H1 (cell line): ENCODE results near the gene NGEF. TPM values are rescaled to one million over a fixed set of nuclear protein-coding genes. Genes with fewer than 3 reads are reported as not detected.

Experiments
- CTCF ChIA-PET: fragments of 300-600 bp; sonication (Branson Sonifier 250); formaldehyde crosslinking; loops from one replicate; lab custom pipeline; 2021; ENCODE audit not compliant: partially characterized antibody; lab: Charles Lee
- POLR2A ChIA-PET: fragments of 300-600 bp; sonication (Branson Sonifier 250); formaldehyde crosslinking; loops from one replicate; lab custom pipeline; 2021; ENCODE audit warnings: inconsistent platforms; ENCODE audit not compliant: partially characterized antibody; lab: Charles Lee
- DNase-seq, 2 experiments: peaks; one replicate each; pipeline versions ENCODE4 v3.0.0 to v3.0.0-alpha.2; 2010 to 2022; ENCODE audit warnings: low spot score in 2 of 2, low read depth in 1 of 2, mixed read lengths in 1 of 2
- FAIRE-seq: peaks from 2 replicates; lab custom pipeline; 2011; peaks lifted over from hg19 to GRCh38; lab: Jason Lieb, UNC
- H2AFZ ChIP-seq: 2 replicates; pipeline ENCODE4 v1.8.1; 2012; ENCODE audit warnings: low read length, inconsistent platforms
- H2AK5ac ChIP-seq: 2 replicates; pipeline ENCODE4 v1.6.1; 2013; ENCODE audit warnings: low read depth, low read length
- H2BK120ac ChIP-seq: replicated peaks from 2 replicates; pipeline ENCODE3; 2013; ENCODE audit warnings: low read depth, low read length, inconsistent platforms
- H2BK12ac ChIP-seq: 2 replicates; pipeline ENCODE4 v1.6.1; 2013; ENCODE audit warnings: low read depth, low read length
- H2BK15ac ChIP-seq: 2 replicates; pipeline ENCODE4 v1.6.1; 2013; ENCODE audit warnings: low read length
- H2BK20ac ChIP-seq: 2 replicates; pipeline ENCODE4 v1.6.1; 2013; ENCODE audit warnings: low read length
- H2BK5ac ChIP-seq: 2 replicates; pipeline ENCODE4 v1.6.1; 2013; ENCODE audit warnings: low read depth, low read length
- H3K14ac ChIP-seq: 2 replicates; pipeline ENCODE4 v1.6.1; 2013; ENCODE audit warnings: inconsistent platforms; ENCODE audit not compliant: insufficient read length
- H3K18ac ChIP-seq: 2 replicates; pipeline ENCODE4 v1.6.1; 2013; ENCODE audit warnings: low read length; ENCODE audit errors: extremely low read depth
- H3K23ac ChIP-seq: 2 replicates; pipeline ENCODE4 v1.6.1; 2013; ENCODE audit warnings: inconsistent platforms; ENCODE audit not compliant: insufficient read length
- H3K23me2 ChIP-seq: 2 replicates; pipeline ENCODE4 v1.6.1; 2013; ENCODE audit warnings: low read depth, low read length
- H3K27ac ChIP-seq: 2 replicates; pipeline ENCODE4 v1.6.1; 2011; ENCODE audit warnings: low read depth, low read length, inconsistent platforms
- H3K27me3 ChIP-seq, 4 experiments: replicated peaks in 1 of 4; 1 replicate in 1 of 4; 2 replicates in 3 of 4; pipeline versions ENCODE4 v1.6.1 to v1.8.1; 2011 to 2013; ENCODE audit warnings: low read length in 3 of 4, mild to moderate bottlenecking in 3 of 4, inconsistent platforms in 2 of 4, mixed read lengths in 2 of 4, moderate library complexity in 1 of 4; ENCODE audit not compliant: control insufficient read depth in 3 of 4, insufficient read depth in 3 of 4; ENCODE audit errors: extremely low read depth in 1 of 4
- H3K36me3 ChIP-seq, 4 experiments: 2 replicates each; pipeline versions ENCODE4 v1.6.1 to v1.8.1; 2011 to 2013; ENCODE audit warnings: mild to moderate bottlenecking in 4 of 4, low read length in 3 of 4, moderate library complexity in 2 of 4, control low read depth in 1 of 4, inconsistent platforms in 1 of 4; ENCODE audit not compliant: insufficient read depth in 4 of 4, control insufficient read depth in 2 of 4
- H3K4ac ChIP-seq: replicated peaks from 2 replicates; pipeline ENCODE3; 2013; ENCODE audit warnings: low read length, low read depth, mixed read lengths, inconsistent platforms; ENCODE audit not compliant: insufficient read length
- H3K4me1 ChIP-seq, 4 experiments: replicated peaks in 1 of 4; 1 replicate in 1 of 4; 2 replicates in 3 of 4; pipeline versions ENCODE4 v1.6.1 to v1.8.1; 2011 to 2013; ENCODE audit warnings: low read length in 3 of 4, inconsistent platforms in 2 of 4, mixed read lengths in 1 of 4; ENCODE audit not compliant: insufficient read depth in 4 of 4, control insufficient read depth in 3 of 4
- H3K4me2 ChIP-seq, 2 experiments: 2 replicates each; pipeline versions ENCODE4 v1.6.1 to v1.8.1; 2011 to 2013; ENCODE audit warnings: low read depth in 2 of 2, low read length in 2 of 2, control low read depth in 1 of 2, inconsistent platforms in 1 of 2, mild to moderate bottlenecking in 1 of 2; ENCODE audit not compliant: insufficient read depth in 1 of 2
- H3K4me3 ChIP-seq, 4 experiments: fragments of 200-600, 300-600 bp in 1 of 4; sonication (generic), shearing (Covaris generic), sonication (Bioruptor Twin) in 1 of 4; 2 replicates each; pipeline versions ENCODE4 v1.5.1 to v1.8.1; 2011 to 2016; ENCODE audit warnings: low read length in 4 of 4, low read depth in 3 of 4, control low read depth in 2 of 4, inconsistent platforms in 2 of 4, mild to moderate bottlenecking in 2 of 4, mixed read lengths in 1 of 4, moderate library complexity in 1 of 4; ENCODE audit not compliant: insufficient read depth in 2 of 4; ENCODE audit errors: extremely low read depth in 1 of 4
- H3K56ac ChIP-seq: replicated peaks from 2 replicates; pipeline ENCODE3; 2013; ENCODE audit warnings: low read depth, mild to moderate bottlenecking, mixed read lengths, low read length, inconsistent platforms; ENCODE audit not compliant: insufficient read length
- H3K79me1 ChIP-seq: 2 replicates; pipeline ENCODE4 v1.6.1; 2013; ENCODE audit warnings: low read depth, low read length, control low read depth
- H3K79me2 ChIP-seq, 2 experiments: 2 replicates each; pipeline versions ENCODE4 v1.6.1 to v1.8.1; 2012 to 2013; ENCODE audit warnings: low read length in 2 of 2, mild to moderate bottlenecking in 2 of 2, inconsistent platforms in 1 of 2; ENCODE audit not compliant: insufficient read depth in 2 of 2, control insufficient read depth in 1 of 2
- H3K9ac ChIP-seq, 4 experiments: replicated peaks in 1 of 4; 1 replicate in 1 of 4; 2 replicates in 3 of 4; pipeline versions ENCODE4 v1.6.1 to v1.8.1; 2011 to 2013; ENCODE audit warnings: low read depth in 3 of 4, low read length in 3 of 4, control low read depth in 2 of 4, mild to moderate bottlenecking in 2 of 4, moderate library complexity in 2 of 4, inconsistent platforms in 1 of 4; ENCODE audit errors: extremely low read depth in 1 of 4
- H3K9me3 ChIP-seq, 2 experiments: 2 replicates each; pipeline versions ENCODE4 v1.6.1 to v1.8.1; 2012 to 2013; ENCODE audit warnings: mild to moderate bottlenecking in 2 of 2, moderate library complexity in 2 of 2, control low read depth in 1 of 2, inconsistent platforms in 1 of 2, low read depth in 1 of 2, low read length in 1 of 2, mixed read lengths in 1 of 2; ENCODE audit not compliant: insufficient read depth in 2 of 2
- H4K20me1 ChIP-seq, 2 experiments: replicated peaks in 1 of 2; 2 replicates each; pipeline versions ENCODE3 to v1.8.1; 2011 to 2013; ENCODE audit warnings: inconsistent platforms in 2 of 2, low read length in 2 of 2, mild to moderate bottlenecking in 1 of 2; ENCODE audit not compliant: insufficient read depth in 2 of 2, control insufficient read depth in 1 of 2
- H4K5ac ChIP-seq: 2 replicates; pipeline ENCODE4 v1.6.1; 2013; ENCODE audit warnings: low read length, low read depth, mixed read lengths, inconsistent platforms; ENCODE audit not compliant: insufficient read length
- H4K8ac ChIP-seq: 2 replicates; pipeline ENCODE4 v1.8.0; 2013; ENCODE audit warnings: mild to moderate bottlenecking, moderate library complexity, low read length, inconsistent platforms; ENCODE audit not compliant: insufficient read depth; ENCODE audit errors: extremely low read depth
- H4K91ac ChIP-seq: replicated peaks from 2 replicates; pipeline ENCODE3; 2013; ENCODE audit warnings: low read length, mixed read lengths, inconsistent platforms; ENCODE audit not compliant: insufficient read length
- KDM1A ChIP-seq: fragments of 200-600, 300-600 bp; sonication (generic); IDR thresholded peaks from 2 replicates; pipeline ENCODE4 v1.7.1; 2016; ENCODE audit warnings: mild to moderate bottlenecking, low read length, borderline replicate concordance
- whole genome bisulfite sequencing, 2 experiments: shearing (Covaris generic) in 1 of 2; methylation state at CpG; one replicate each; pipeline versions ENCODE4 v1.1.6 to v1.1.7; 2013 to 2015; ENCODE audit warnings: low lambda C conversion rate in 2 of 2, mixed read lengths in 2 of 2, inconsistent platforms in 1 of 2, low coverage in 1 of 2, missing lambda C conversion rate in 1 of 2; ENCODE audit not compliant: insufficient replicate concordance in 2 of 2, insufficient coverage in 1 of 2, insufficient read length in 1 of 2; ENCODE audit errors: extremely low coverage in 1 of 2, missing lambda C conversion rate in 1 of 2; 5-methylcytosine and 5-hydroxymethylcytosine counted together
- polyA plus RNA-seq, 7 experiments: library from polyadenylated mRNA; depleted of rRNA in 3 of 7; stranded (reverse) in 5 of 7; unstranded in 2 of 7; fragments of >200 nt in 5 of 7; fragments of 200-250 nt in 2 of 7; gene quantifications; 1 replicate in 5 of 7; 2 replicates in 1 of 7; 4 replicates in 1 of 7; pipeline versions ENCODE4 v1.2.1 to v1.2.3, GENCODE V29; 2011 to 2013; ENCODE audit warnings: missing spikeins in 2 of 7, mixed read lengths in 2 of 7
- total RNA-seq: library from RNA; stranded (reverse); fragmentation: NEBNext Ultra II Directional; extraction: Animal tissue kit (Norgen Biotek cat#: 25700); gene quantifications from 2 replicates; pipeline ENCODE4 v1.2.1, GENCODE V29; 2021

NGEF gene
- total and polyA plus RNA-seq, 2 of the 8 experiments (the other 6 are each of a cell fraction or from before 2014, with no cell fraction given) = 2.7 to 3.2 TPM

DNA sequence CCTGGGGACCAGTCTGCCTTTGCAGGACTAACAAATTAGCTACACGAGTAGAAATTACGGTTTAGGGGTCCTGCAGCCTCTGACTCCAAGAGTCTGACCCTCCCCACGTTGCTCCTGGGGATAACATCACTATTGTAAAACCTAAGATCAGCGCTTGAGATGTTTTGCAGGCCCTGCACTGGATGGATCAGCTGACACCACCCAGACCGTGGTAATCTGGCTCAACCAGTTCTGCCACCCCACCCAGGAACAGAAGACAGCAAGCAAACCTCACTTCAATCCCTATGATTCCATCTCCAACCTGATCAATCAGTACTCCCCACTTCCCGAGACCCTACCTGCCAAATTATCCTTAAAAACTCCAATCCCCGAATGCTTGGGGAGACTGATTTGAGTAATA is 31.7 kb downstream of the NGEF start:
- no peak for DNase-seq
- no peak overlapping the region for H3K9ac ChIP-seq
- no peak for TF ChIP-seq KDM1A

More for the DNA sequence above, 31.7 kb downstream of the NGEF start:
- Histone ChIP-seq H3K4ac (no peak overlapping the region), H3K23me2 (no peaks in the 10 kb centered on the region), H3K18ac (no peak overlapping the region), H3K23ac (no peak overlapping the region), H3K27me3 (no peaks in the 10 kb centered on the region; a peak in 1 of 7 replicates), H3K36me3 (no peaks in the 10 kb centered on the region), H2BK120ac (no peak overlapping the region), H3K4me2 (0 out of 4 replicates have a peak overlapping the region, but pooled peaks of 1 of the 2 experiments have one; percentile 16), H2BK5ac (no peak overlapping the region), H2BK12ac (no peak overlapping the region), H2BK15ac (no peak overlapping the region), H3K4me3 (no peak overlapping the region), H3K79me2 (no peaks in the 10 kb centered on the region), H3K9me3 (no peaks in the 10 kb centered on the region), H4K5ac (no peak overlapping the region), H3K79me1 (no peaks in the 10 kb centered on the region), H3K4me1 (peaks cover 0 to 14% (median 7%) of the 10 kb centered on the region in 4 experiments; a peak in 5 of 7 replicates), H3K14ac (no peak overlapping the region), H3K56ac (no peak overlapping the region), H4K91ac (no peak overlapping the region), H4K8ac (no peak overlapping the region), H2BK20ac (no peak overlapping the region), H2AK5ac (no peak overlapping the region), H3K27ac (no peak overlapping the region), H4K20me1 (no peaks in the 10 kb centered on the region), H2AFZ (peak overlapping the region; percentile 43; the same call in 1 of the 2 replicates)
- WGBS, 2 experiments = 55% methylated on average over 7 of the region's 7 CpGs; no CpG with 5 or more reads in 1 of the 2 experiments
- ChIA-PET CTCF (interaction anchor here (0.7 to 10.9 kb wide), 11 partner anchors 10 to 502 kb away, joined by 3 to 70 read pairs (median 4); partner anchors contain the start of genes INPP5D and NEU2), POLR2A (interaction anchor here (0.6 kb wide), 1 partner anchor 52 kb away, joined by 3 read pairs; no protein-coding TSS in a partner anchor)
- no peak for FAIRE-seq
